Sigmoid colon (tissue), 4 donors: ENCODE results near the gene COL4A6.

Experiments
- CTCF ChIP-seq, 4 experiments: fragments of 450-650 bp in 3 of 4; fragments of 200-600 bp in 1 of 4; IDR thresholded peaks; one replicate each; pipeline ENCODE4 v1.5.1; 2016 to 2019; ENCODE audit warnings: antibody characterized with exemption in 4 of 4, mild to moderate bottlenecking in 3 of 4, moderate library complexity in 2 of 4
- EP300 ChIP-seq, 4 donors: sonication (generic); formaldehyde crosslinking; IDR thresholded peaks; one replicate each; pipeline ENCODE4 v1.6.1; 2017; ENCODE audit warnings: antibody characterized with exemption in 4 of 4
- POLR2A ChIP-seq, 2 donors: fragments of 450-650 bp; IDR thresholded peaks; one replicate each; pipeline ENCODE4 v1.6.1; 2016; ENCODE audit warnings: antibody characterized with exemption in 2 of 2, mild to moderate bottlenecking in 2 of 2, moderate library complexity in 2 of 2
- POLR2AphosphoS5 ChIP-seq, 4 donors: sonication (generic); formaldehyde crosslinking; IDR thresholded peaks; one replicate each; pipeline ENCODE4 v1.6.1; 2017; ENCODE audit warnings: antibody characterized with exemption in 4 of 4

- TF ChIP-seq CTCF (IDR thresholded peaks at IDR 0.05) (no peak), POLR2A (IDR thresholded peaks at IDR 0.05) (no peak), POLR2AphosphoS5 (IDR thresholded peaks at IDR 0.05) (no peak), EP300 (IDR thresholded peaks at IDR 0.05) (no peak)
Observed at GRCh38 chrX:108349210-108349609, 89.0 kb downstream of the COL4A6 start.
